IMR-90 (cell line): ENCODE results near the gene SHROOM1. TPM values are rescaled to one million over a fixed set of nuclear protein-coding genes. Genes with fewer than 3 reads are reported as not detected.

ENCODE experiments used
- ATAC-seq: fragments of 200-7000 bp; cut with Tn5 transposase; 2 replicates; pipeline ENCODE4 v1.9.1; 2020; ENCODE audit warnings: low read depth, mild to moderate bottlenecking, moderate library complexity
- BruUV-seq: library from RNA; stranded (reverse); fragments of 400-500 nt; replicated peaks from 2 replicates; lab custom pipeline; 2021; lab: Mats Ljungman, UMichigan
- CTCF ChIA-PET: fragments of 300-600 bp; formaldehyde crosslinking; extraction: SDS; loops from one replicate; lab custom pipeline; 2021; ENCODE audit warnings: antibody characterized with exemption; lab: Yijun Ruan, JAX
- POLR2A ChIA-PET: fragments of 300-600 bp; sonication (Branson Sonifier 250); formaldehyde crosslinking; loops from one replicate; lab custom pipeline; 2022; ENCODE audit warnings: antibody characterized with exemption; ENCODE audit not compliant: unreplicated experiment; lab: Charles Lee
- DNase-seq: peaks from one replicate; pipeline ENCODE4 v3.0.0; 2013
- H2AFZ ChIP-seq: replicated peaks from 2 replicates; pipeline ENCODE3; 2013; ENCODE audit warnings: low read length, mild to moderate bottlenecking; ENCODE audit not compliant: poor library complexity
- H2AK5ac ChIP-seq: 2 replicates; pipeline ENCODE4 v1.6.1; 2013; ENCODE audit warnings: low read depth, low read length, inconsistent platforms
- H2AK9ac ChIP-seq: replicated peaks from 2 replicates; pipeline ENCODE3; 2013; ENCODE audit warnings: mild to moderate bottlenecking, low read depth, low read length, moderate library complexity; ENCODE audit not compliant: poor library complexity
- H2BK120ac ChIP-seq: 2 replicates; pipeline ENCODE4 v1.6.1; 2013; ENCODE audit warnings: low read depth, low read length, inconsistent platforms
- H2BK15ac ChIP-seq: 3 replicates; pipeline ENCODE4 v1.6.1; 2013; ENCODE audit warnings: low read depth, low read length, inconsistent platforms
- H2BK20ac ChIP-seq: 2 replicates; pipeline ENCODE4 v1.6.1; 2013; ENCODE audit warnings: low read depth, mild to moderate bottlenecking, inconsistent platforms, low read length, moderate library complexity
- H2BK5ac ChIP-seq: 2 replicates; pipeline ENCODE4 v1.6.1; 2013; ENCODE audit warnings: mild to moderate bottlenecking, low read depth, low read length, inconsistent platforms; ENCODE audit not compliant: poor library complexity, severe bottlenecking
- H3K14ac ChIP-seq: replicated peaks from 2 replicates; pipeline ENCODE4 v1.6.1; 2013; ENCODE audit warnings: low read depth, low read length, inconsistent platforms
- H3K18ac ChIP-seq: 2 replicates; pipeline ENCODE4 v1.6.1; 2013; ENCODE audit warnings: low read depth, low read length, control low read depth
- H3K23ac ChIP-seq: 2 replicates; pipeline ENCODE4 v1.6.1; 2013; ENCODE audit warnings: low read depth, low read length, inconsistent platforms
- H3K27ac ChIP-seq: 2 replicates; pipeline ENCODE4 v1.5.1; 2013; ENCODE audit warnings: mild to moderate bottlenecking, control low read depth, low read length; ENCODE audit not compliant: insufficient read depth
- H3K27me3 ChIP-seq: 2 replicates; pipeline ENCODE4 v1.6.1; 2013; ENCODE audit warnings: low read length; ENCODE audit not compliant: control insufficient read depth, insufficient read depth
- H3K36me3 ChIP-seq: 2 replicates; pipeline ENCODE4 v1.6.1; 2013; ENCODE audit warnings: low read length, mixed read lengths; ENCODE audit not compliant: control insufficient read depth, insufficient read depth
- H3K4ac ChIP-seq: 2 replicates; pipeline ENCODE4 v1.6.1; 2013; ENCODE audit warnings: low read depth, low read length, inconsistent platforms
- H3K4me1 ChIP-seq: 2 replicates; pipeline ENCODE4 v1.6.1; 2013; ENCODE audit warnings: low read length, mixed read lengths; ENCODE audit not compliant: control insufficient read depth, insufficient read depth
- H3K4me2 ChIP-seq: 2 replicates; pipeline ENCODE4 v1.6.1; 2013; ENCODE audit warnings: low read depth, mild to moderate bottlenecking, control low read depth, low read length, moderate library complexity
- H3K4me3 ChIP-seq: 2 replicates; pipeline ENCODE4 v1.5.1; 2013; ENCODE audit warnings: low read depth, mild to moderate bottlenecking, control low read depth, low read length, moderate library complexity; ENCODE audit not compliant: insufficient read depth
- H3K56ac ChIP-seq: 2 replicates; pipeline ENCODE4 v1.6.1; 2013; ENCODE audit warnings: low read length, inconsistent platforms; ENCODE audit not compliant: insufficient read depth; ENCODE audit errors: extremely low read depth
- H3K79me1 ChIP-seq, 2 experiments: 2 replicates each; pipeline ENCODE4 v1.6.1; 2013; ENCODE audit warnings: low read length in 2 of 2, inconsistent platforms in 1 of 2, low read depth in 1 of 2
- H3K9ac ChIP-seq: 2 replicates; pipeline ENCODE4 v1.6.1; 2013; ENCODE audit warnings: low read depth, low read length, control low read depth
- H3K9me1 ChIP-seq: 2 replicates; pipeline ENCODE4 v1.6.1; 2013; ENCODE audit warnings: low read length, inconsistent platforms; ENCODE audit not compliant: insufficient read depth
- H3K9me3 ChIP-seq: 2 replicates; pipeline ENCODE4 v1.6.1; 2013; ENCODE audit warnings: low read length; ENCODE audit not compliant: control insufficient read depth, insufficient read depth
- H4K20me1 ChIP-seq: 2 replicates; pipeline ENCODE4 v1.6.1; 2013; ENCODE audit warnings: low read length, inconsistent platforms; ENCODE audit not compliant: insufficient read depth
- H4K5ac ChIP-seq: 2 replicates; pipeline ENCODE4 v1.6.1; 2013; ENCODE audit warnings: mild to moderate bottlenecking, low read depth, low read length, control low read depth
- H4K8ac ChIP-seq, 2 experiments: 2 replicates each; pipeline ENCODE4 v1.6.1; 2013; ENCODE audit warnings: low read depth in 2 of 2, low read length in 2 of 2, control low read depth in 1 of 2, inconsistent platforms in 1 of 2
- H4K91ac ChIP-seq: 2 replicates; pipeline ENCODE4 v1.6.1; 2013; ENCODE audit warnings: low read depth, low read length, inconsistent platforms; ENCODE audit not compliant: insufficient read depth
- CHD1 ChIP-seq: IDR thresholded peaks from 2 replicates; pipeline ENCODE4 v1.6.1; 2012; ENCODE audit warnings: low read depth, low read length, improper control_type of control experiment
- MAFK ChIP-seq: IDR thresholded peaks from 2 replicates; pipeline ENCODE4 v1.6.1; 2012; ENCODE audit warnings: low read depth, low read length, improper control_type of control experiment
- MAZ ChIP-seq: IDR thresholded peaks from 2 replicates; pipeline ENCODE4 v1.6.1; 2012; ENCODE audit warnings: low read depth, mild to moderate bottlenecking, low read length, improper control_type of control experiment, moderate library complexity, borderline replicate concordance
- POLR2A ChIP-seq: IDR thresholded peaks from 2 replicates; pipeline ENCODE4 v1.6.1; 2012; ENCODE audit warnings: mild to moderate bottlenecking, low read depth, low read length
- SMC3 ChIP-seq: fragments of 150-350 bp; IDR thresholded peaks from 2 replicates; pipeline ENCODE4 v1.6.1; 2016; ENCODE audit warnings: low read depth, mild to moderate bottlenecking, antibody characterized with exemption, low read length, moderate library complexity
- WGBS, 2 experiments: methylation state at CpG; one replicate each; pipeline versions ENCODE4 v1.1.5 to v1.1.7; 2013; ENCODE audit warnings: missing lambda C conversion rate in 2 of 2; ENCODE audit not compliant: insufficient read length in 1 of 2; ENCODE audit errors: extremely low coverage in 2 of 2; 5-methylcytosine and 5-hydroxymethylcytosine counted together
- dilution Hi-C: fragments of 300-500 bp; cut with HindIII; formaldehyde crosslinking; loops from one replicate; pipeline ENCODE4 v1.14.3; 2018; ENCODE audit warnings: low sequenced_read_pairs; ENCODE audit not compliant: unreplicated experiment
- in situ Hi-C: fragments of 300-500 bp; cut with MboI; formaldehyde crosslinking; loops from 3 replicates; pipeline ENCODE4 v1.14.3; 2019; ENCODE audit warnings: low sequenced_read_pairs, inconsistent platforms, mixed read lengths
- intact Hi-C: fragments of 100-400 bp; cut with micrococcal nuclease; formaldehyde crosslinking; loops from 2 replicates; pipeline ENCODE4 v1.10.0; 2022
- polyA plus RNA-seq, 3 experiments: library from polyadenylated mRNA; depleted of rRNA; stranded (reverse); fragments of >200 nt; gene quantifications; 2 replicates each; pipeline ENCODE4 v1.2.3, GENCODE V29; 2012; ENCODE audit warnings: low replicate concordance in 1 of 3
- total RNA-seq: library from RNA; depleted of rRNA; stranded (reverse); fragments of >200 nt; gene quantifications from 2 replicates; pipeline ENCODE4 v1.2.3, GENCODE V29; 2012

The SHROOM1 gene
- total and polyA plus RNA-seq, 2 of the 4 experiments (the other 2 are of a cell fraction) = 1.4 to 6.3 TPM

DNA sequence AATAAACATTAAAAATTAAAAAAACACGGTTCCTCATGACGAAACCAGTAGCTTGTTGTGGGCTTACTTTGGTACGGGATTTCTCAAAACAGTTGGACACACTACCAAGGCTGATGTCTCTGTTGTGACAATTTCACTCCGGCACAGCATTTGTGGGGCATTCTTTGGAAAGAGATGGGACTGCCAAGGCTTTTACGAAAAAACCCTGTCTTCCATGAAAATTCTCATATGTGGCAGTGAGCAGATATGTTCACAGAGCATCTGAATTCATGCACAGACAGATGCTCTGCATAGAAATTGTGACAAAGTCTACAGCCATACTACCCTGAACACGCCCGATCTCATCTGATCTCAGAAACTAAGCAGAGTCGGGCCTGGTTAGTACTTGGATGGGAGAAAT is 17.8 kb upstream of the SHROOM1 start:
- in situ Hi-C loops = no loop called here
- no peak for DNase-seq
- intact Hi-C loops = no loop called here
- Histone ChIP-seq H3K79me1 (no peaks in the 10 kb centered on the region), H3K36me3 (no peaks in the 10 kb centered on the region), H3K9me1 (no peaks in the 10 kb centered on the region), H2BK120ac (no peak overlapping the region), H3K23ac (no peak overlapping the region), H3K9ac (no peak overlapping the region), H3K27ac (no peak overlapping the region), H4K91ac (no peak overlapping the region), H3K4me1 (peaks cover 2% of the 10 kb centered on the region; the same call in 1 of the 2 replicates), H2BK15ac (no peak overlapping the region), H3K18ac (no peak overlapping the region), H3K27me3 (no peaks in the 10 kb centered on the region), H3K14ac (no peak overlapping the region), H2AK9ac (no peak overlapping the region), H4K8ac (no peak overlapping the region), H2AK5ac (no peak overlapping the region), H3K4ac (no peak overlapping the region), H2BK5ac (no peak overlapping the region), H3K4me2 (no peak overlapping the region), H3K9me3 (no peaks in the 10 kb centered on the region), H3K56ac (no peak overlapping the region), H4K5ac (no peak overlapping the region), H2AFZ (no peak overlapping the region), H2BK20ac (no peak overlapping the region), H4K20me1 (no peaks in the 10 kb centered on the region), H3K4me3 (no peak overlapping the region)
- TF ChIP-seq MAZ = no peak
- no peak for TF ChIP-seq CHD1
- TF ChIP-seq POLR2A = no peak
- no peak for TF ChIP-seq MAFK
- TF ChIP-seq SMC3 = no peak
- ATAC-seq = no peak
- 80% methylated on average over 2 of the region's 8 CpGs; no CpG with 5 or more reads in 1 of the 2 experiments for WGBS, 2 experiments
- dilution Hi-C loops = no loop called here
- BruUV-seq = no TSS peak
- POLR2A ChIA-PET = no interaction called here
- CTCF ChIA-PET = no interaction called here
